Stimulated activated CD8-positive, alpha-beta memory T cell treated with anti-CD3 and anti-CD28 coated beads, Interleukin-7, amount 100 ng/mL, for 24 hours (primary cell): ENCODE results near the gene KIAA1671.
"Not testable (repeated sequence)": the region's sequence is repeated elsewhere in the genome, so short reads cannot be mapped to it uniquely, and the experiment has no call there.

Source experiments
- DNase-seq: peaks from one replicate; pipeline ENCODE4 v3.0.0-alpha.2; 2020; ENCODE audit warnings: low read depth

Gene KIAA1671

DNA sequence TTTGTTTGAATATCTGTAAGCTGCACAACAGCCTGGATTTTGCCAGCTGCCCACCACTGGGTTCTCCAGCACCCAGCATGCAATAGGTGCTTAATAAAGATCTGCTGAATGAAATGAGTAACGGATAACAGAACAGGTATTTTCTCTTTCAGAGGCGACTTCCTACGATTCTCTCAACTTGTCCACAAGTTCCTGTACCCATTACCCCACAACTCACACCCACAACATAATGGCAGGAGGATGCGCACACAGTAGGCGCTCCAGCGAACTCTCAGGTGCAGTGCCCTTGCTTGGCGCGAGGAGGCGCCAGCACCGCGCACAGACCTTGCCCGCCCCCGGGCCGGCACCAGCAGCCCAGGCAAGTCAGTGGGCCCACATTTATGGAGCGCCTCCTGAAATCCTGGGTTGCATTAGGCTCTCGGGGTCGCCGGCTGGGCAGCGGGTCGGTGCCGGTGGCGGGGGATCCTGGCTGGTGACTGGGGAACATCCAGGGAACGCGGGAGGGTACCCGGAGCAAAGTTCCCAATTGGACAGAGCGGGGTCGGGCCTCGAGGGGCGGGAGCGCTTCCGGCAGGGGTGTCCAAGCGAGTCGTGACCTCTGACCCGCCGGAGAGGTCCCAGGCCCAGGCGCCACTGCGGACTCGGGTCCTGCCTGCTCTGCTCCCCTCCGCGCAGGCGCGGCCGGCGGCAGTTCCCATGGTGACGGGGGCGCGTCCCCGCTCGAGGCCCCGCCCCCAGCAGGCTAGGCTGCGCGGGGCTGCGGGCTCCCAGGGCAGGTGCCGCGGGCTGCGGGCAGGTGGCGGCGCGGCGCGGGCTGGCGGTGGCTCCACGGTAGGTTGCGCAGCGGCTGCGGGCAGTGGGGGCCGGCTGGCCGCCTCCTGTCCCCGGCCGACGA, at the start of gene KIAA1671:
TSS of gene KIAA1671 (plus strand) at position 775 of the 895 bp plus-strand sequence. CDS start 75,284 bp downstream, outside the sequence.
- peak; percentile 68 for DNase-seq

DNA sequence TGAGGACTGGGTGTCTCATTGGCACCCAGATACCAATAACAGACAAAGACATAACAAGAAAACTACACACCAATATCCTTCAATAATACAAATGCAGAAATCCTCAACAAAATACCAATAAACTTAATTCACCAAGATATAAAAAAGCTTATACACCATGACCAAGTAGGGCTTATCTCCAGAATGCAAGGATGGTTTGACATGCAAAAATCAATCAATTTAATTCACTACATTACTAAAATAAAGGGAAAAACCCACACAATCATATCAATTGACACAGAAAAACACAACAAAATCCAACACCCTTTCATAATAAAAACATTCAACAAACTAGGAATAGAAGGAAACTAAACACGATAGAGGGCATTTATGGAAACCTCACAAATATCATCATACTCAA, 46.6 kb upstream of the KIAA1671 start:
- no peak for DNase-seq

DNA sequence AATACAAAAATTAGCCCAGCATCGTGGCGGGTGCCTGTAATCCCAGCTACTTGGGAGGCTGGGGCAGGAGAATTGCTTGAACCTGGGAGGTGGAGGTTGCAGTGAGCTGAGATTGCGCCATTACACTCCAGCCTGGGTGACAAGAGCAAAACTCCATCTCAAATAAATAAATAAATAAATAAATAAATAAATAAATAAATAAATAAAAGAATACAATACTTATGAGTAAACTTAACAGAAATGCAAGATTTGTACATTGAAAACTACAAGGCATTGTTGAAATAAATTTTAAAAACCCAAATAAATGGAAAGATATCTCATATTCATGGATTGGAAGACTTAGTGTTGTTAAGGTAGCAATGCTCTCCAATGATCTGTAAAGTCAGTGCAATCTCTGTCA, 45.4 kb upstream of the KIAA1671 start:
- DNase-seq: not testable (repeated sequence)

DNA sequence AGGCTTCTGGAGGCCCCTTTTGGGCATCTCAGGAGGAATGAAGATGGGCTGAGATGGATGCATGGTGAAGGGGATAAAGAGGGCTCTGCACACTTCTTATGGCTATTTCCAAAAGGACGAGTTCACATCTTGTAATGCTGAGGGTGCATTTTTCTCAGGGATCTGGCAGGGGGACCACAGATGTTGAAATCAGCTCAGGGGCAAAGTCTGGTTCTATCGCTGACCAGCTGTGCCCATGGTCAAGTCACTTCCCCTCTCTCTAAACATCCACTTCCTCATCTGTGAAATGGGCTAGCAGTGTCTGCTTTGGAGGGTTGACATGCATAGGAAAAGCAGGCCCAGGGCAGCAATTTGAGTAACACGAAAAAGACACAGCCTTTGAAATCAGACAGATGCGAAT, 32.5 kb upstream of the KIAA1671 start:
- no peak for DNase-seq

DNA sequence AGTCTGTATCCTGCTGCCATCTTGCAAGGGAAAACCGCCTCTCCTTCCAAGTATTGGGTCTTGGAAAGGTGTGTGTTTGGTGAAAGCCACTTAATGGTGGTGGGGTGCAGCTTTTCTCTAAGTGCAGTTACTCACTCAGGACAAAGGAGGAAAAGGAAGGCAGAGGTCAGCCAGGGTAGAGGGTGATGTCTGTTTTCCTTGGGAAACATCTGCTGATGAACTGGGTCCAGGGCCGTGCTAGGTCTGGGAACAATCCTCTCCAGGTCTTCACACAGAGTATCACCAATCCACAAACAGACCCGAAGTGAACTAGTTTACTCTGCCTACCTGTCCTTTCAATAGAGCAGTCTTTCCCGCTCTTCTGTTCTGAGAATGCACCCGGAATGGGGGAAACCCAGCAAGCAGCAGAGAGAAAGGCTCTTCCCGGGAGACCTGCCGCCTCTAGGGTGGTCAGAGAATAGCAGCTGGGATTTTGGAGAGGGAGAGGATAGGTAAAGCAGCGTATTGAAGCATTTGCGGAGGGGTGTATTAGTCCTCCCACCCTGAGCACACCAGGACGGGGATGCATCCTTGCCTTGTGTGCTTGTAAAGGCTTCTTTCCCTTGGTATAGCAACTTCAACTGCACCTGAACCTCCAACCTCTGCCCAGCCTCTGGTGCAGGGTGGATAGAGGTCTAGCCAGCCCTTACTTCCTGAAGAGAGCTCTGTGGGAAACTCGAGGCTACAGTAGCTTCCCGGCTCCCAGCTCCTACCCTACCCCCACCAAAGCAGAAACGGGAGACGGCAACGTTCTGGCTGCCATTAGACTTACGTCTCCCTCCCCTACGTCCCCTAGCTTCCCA, 26.7 kb upstream of the KIAA1671 start:
- no peak for DNase-seq

DNA sequence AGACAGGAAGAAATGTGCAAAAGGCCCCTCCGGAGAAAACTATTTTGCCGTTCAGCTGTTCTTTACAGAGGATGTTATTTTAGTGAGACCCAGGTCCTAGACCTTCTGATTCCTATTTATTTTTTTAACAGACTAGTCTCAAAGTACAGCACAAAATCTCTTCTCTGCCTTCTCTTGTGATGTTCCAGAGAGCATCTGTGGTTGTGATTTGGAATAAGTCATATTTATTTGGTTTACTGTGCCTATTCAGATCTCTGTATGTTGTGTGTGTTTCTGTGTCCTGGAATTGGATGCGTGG, 26.1 kb upstream of the KIAA1671 start:
- no peak for DNase-seq

DNA sequence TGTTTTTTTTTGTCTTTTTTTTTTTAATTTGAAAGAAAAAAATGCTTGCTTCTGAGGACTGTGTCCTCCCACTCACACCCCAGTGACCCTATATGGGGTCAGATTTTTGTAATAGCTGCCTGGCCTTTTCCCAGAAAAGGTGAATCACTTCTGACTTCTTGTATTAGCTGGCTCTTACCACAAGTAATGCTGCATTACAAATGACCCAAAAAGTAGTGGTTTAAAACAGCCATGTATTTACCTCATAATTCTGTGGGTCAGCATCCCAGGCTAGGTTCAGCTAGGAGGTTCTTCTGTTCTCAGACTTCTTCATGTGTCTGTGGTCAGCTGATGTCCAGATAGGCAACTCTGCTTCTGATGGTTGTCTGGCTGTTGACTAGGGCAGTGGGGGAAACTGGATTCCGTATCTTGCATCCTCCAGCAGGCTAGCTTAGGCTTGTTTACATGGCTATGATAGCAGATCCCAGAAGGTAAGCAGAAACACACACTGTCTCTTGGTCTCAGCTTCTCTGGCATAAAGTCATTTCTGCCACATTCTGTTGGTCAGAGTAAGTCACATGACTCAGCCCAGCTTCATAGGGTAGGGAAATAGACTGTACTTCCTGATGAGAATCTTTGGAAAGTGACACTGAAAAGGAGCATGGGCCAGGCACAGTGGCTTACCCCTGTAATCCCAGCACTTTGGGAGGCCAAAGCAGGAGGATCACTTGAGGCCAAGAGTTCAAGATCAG, 25.5 kb upstream of the KIAA1671 start:
- no peak for DNase-seq

DNA sequence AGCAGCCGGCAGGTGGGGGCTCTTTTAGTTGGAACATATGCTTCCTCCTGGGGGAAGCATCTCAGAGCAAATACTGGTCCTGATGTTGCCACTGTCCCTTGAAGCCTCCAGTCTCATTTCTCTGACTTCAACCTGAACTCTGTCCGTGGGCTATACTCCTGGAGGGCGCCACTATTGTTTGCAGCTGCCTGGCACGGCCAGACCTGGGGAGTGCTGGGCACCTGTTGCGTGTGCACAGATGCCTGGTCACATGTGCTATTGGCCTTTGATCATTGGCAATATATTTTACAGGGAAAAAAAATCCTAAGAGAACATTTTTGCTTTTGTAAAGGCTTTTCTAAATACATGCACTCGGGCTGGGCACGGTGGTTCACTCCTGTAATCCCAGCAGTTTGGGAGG, 24.2 kb upstream of the KIAA1671 start:
- DNase-seq: no peak

DNA sequence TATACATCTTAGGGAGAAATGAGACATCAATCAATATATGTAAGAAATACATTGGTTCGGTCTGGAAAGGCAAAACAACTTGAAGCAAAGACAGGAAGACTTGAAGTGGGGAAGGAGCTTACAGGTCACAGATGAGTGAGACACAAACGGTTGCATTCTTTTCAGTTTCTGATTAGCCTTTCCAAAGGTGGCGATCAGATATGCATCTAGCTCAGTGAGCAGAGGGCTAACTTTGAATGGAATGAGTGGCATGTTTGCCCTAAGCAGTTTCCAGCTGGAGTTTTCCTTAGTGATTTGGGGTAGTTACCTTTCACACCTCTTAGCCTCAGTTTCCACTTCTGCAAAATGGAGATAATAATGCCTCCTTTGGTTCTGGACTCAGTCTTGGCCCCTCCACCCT, 21.8 kb upstream of the KIAA1671 start:
- no peak for DNase-seq

DNA sequence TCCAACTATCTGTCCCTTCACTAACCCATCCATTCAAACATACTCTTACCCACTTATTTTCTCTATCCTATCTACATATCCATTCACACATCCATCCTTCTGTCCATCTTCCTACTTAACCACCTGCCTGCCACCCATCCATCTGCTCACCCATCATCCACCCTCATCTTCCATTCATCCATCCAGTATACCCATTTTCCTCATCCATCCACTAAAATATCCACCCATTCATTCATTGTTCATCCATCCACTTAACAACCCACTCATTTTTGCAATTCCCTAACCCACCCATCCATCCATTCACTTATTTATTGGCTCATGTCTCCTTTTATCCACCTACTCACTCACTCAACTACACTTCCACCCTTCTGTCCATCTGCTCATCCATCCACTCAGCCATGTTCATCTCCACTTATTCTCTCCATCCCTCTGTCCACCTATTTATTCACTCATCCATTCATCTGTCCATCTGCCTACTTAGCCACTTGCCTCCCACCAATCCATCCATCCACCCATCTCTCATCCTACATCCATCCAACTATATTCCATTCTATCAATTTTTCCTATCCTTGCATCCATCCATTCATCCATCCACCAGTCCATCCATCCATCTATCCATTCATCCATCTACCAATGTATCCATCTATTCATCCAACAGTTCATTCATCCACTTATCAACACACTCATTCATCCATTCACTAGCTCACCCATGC, 16.6 kb upstream of the KIAA1671 start:
- DNase-seq: no peak

DNA sequence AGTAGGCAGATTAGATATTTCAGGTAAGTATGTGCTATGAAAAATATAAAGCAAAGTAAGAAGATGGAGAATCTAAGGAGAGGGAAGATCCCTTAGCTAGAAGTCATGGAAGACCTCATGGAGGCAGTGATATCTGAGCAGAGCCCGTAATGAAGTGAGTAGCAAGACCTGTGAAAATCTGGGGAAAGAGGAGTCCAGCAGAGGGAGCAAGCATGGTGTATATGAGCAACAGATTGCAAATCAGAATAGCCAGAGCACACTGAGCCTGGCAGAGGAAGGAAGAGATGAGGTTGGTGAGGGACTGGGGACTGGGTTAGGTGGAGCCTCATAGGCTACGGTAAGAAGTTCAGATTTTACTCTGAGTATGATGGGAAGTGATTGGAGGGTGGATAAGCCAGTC, 15.4 kb upstream of the KIAA1671 start:
- DNase-seq: no peak

DNA sequence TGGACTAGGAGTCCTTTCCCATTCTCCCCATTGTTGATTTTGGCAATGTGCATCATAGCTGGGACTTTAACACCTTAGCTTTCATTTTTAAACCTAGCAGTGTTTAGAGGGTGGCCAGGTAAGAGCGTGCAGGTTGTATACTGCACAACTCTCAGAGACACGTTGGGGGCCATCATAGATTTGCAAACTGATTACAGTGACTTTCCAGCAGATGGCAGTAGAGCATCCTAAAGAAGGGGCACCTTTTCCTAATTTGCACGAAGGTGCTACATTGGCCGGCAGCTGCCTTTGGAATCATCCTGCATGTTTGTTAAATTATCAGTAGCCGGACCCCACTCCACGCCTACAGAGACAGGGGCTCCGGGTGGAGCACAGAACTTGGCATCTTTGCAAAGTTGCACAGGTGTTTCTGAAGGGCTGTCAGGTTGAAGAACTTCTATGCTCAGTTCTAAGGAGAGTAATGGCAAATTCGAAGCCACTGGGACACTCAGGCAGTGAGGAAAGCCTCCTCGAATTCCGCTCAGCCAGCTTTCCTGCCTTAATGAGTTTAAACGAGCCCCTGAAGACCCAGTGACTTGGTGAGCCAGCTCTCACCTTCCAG, 13.7 kb upstream of the KIAA1671 start:
- DNase-seq: no peak

DNA sequence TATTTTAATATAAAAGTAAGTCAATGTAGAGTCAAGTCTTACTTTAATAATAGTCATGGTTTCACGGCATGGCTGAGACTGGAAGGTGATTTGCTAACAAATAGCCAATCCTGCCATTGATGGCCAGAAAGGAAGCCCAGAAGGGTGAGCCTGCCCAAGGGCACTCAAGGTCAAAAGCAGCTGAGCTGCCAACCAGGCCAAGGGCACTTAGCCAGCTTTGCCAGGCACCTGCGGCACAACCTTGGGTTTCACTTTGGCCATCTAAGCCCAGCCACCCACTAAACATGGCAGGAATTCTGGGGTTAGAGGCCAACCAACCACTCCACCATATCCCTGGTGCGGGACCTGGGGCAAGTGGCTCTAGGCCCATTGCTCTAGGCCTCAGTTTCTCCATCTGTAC, 10.2 kb upstream of the KIAA1671 start:
- no peak for DNase-seq

DNA sequence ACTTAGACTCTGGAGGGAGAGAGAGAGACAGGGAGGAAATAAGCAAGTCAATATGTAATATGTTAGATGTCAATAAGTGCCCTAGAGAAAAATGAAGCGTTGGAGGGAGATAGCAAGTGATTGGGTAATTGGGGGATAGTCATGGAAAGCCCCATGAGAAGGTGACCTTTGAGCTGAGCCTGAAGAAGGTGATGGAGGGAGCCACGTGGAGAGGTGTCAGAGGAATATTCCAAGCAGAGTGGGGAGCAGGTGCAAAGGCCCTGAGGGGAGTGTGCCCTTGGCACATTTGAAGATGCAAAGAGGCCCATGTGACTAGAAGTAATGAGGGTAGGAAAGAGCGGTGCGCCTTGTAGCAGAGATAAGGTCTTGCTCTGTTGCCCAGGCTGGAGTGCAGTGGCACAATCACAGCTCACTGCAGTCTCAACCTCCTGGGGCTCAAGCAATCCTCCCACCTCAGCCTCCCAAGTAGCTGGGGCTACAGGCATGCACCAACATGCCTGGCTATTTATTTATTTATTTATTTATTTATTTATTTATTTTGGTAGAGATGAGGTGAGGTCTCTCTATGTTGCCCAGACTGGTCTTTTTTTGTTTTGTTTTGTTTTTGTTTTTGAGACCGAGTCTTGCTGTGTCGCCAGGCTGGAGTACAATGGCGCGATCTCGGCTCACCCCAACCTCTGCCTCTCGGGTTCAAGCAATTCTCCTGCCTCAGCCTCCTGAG, 8.1 kb upstream of the KIAA1671 start:
- no peak for DNase-seq

DNA sequence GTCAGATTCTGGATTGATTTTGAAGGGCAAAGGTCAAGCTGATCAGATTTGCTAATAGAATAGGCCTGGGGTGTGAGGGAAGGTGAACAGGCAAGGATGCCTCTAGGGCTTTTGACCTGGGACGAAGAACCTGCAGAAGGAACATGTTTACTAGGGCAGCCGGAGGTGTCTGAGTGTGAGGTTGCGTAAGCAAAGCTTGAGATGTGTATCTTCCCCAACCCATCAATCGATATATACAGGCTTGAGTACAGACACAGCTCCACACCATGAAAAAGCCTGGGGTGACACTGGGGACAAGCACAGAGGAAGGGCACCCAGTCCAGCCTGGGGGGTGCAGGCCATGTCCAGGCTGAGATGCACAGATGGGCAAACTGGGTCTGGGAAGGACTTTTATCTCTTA, 7.1 kb upstream of the KIAA1671 start:
- no peak for DNase-seq

DNA sequence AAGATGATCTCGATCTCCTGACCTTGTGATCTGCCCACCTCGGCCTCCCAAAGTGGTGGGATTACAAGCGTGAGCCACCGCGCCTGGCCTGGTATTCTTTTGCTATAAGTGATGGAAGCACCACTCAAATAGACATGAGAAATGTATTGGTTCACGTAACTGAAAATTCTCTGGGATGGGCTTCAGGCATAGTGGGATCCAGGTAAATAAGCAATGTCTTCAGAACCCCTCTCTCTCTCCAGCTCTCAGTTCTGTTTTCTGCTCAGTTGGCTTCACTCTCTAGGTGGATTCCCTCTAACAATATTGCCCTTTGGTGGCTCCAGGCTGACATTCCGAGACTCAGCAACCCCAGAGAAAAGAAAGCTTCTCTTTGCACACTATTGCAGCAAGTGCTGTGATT, 5.1 kb upstream of the KIAA1671 start:
- no peak for DNase-seq

DNA sequence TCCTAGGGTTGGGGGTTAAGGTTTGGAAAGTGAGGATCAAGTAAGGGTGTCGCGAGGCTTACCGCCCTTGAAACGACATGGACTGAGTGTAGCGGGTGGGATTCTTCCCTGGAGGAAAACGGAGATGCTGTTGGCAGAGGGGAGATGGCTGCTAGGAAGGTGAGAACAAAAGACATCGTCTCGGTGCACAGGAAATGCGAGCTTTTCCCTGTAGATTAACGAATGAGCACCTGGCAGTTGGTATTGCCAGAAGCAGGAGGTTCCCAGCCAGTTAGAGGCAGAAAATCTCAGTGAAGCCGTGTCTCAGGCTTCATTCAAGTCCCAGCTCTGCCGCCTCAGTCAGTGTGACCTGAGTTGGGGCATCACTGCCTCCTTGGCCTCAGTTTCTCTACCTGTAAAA, 4.6 kb upstream of the KIAA1671 start:
- DNase-seq: no peak

DNA sequence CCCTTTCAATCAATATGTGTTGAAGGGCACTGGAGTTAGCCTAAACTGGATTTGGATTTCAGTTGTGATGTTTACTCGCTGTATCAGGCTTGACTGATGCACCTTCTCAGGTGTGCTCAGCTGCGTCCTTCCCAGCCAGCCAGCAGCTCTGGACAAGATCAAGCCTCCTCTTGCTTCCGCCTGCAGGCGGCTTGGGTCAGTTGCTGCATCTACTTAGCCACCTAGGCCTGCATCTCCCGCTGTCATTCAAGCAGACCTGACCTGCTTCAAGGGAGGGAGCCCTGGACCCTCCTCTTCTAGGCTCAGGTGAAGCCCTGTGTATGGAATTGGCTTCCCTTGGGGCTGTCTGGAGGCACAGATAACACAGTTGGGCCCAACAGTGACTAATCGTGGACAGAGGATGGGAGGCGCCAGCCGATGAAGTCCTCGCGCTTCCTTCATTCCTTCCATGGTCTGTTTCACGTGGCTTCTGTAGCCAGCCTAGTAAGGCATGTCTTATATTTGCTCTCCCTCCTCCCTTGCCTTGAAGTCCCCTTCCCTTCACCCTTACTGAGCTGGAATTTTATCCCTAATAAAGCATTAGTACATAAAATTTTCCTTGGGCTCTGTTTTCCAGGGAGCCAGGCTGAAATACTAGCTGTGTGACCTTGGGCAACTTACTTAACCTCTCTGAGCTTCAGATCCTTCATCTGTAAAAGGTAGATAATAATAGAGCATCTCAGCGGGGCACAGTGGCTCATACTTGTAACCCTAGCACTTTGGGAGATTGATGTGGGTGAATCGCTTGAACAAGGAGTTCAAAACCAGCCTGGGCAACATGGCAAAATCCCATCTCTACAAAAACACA, 3.9 kb upstream of the KIAA1671 start:
- no peak for DNase-seq

DNA sequence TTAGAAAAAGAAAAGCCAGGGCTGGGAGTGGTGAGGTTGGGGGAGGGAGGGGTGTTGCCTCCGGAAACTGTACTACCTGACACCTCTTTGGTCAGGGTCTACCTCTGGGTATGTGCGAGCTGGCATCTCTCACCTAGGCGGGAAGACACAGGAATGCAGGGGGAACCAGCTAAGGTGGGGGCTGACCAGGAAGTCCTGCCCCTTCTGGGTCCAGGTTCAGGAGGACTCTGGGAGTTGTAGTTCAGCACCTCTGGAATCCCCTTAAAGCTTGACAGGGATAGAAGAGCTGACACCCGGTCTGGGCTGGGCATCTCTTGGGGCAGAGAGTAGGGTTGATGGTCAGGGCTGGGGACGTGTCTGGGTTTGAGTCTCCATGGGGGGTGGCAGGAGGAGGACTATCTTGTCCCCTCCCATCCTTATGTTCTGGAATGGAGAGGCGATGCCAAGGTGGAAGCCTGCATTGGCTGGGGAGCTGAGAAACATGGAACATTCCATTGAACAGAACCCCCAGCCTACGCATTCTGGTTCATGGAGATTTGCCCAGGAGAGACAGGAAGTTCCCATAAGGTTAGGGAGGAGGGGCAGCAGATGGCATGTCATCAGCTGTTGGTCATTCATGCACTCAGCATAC, 2.1 kb upstream of the KIAA1671 start:
- no peak for DNase-seq
